ENCODE results near the gene PPP1R14D. TPM values are rescaled to one million over a fixed set of nuclear protein-coding genes. Genes with fewer than 3 reads are reported as not detected.

Gene PPP1R14D
- polyA plus RNA-seq, 3 donors = not detected

DNA sequence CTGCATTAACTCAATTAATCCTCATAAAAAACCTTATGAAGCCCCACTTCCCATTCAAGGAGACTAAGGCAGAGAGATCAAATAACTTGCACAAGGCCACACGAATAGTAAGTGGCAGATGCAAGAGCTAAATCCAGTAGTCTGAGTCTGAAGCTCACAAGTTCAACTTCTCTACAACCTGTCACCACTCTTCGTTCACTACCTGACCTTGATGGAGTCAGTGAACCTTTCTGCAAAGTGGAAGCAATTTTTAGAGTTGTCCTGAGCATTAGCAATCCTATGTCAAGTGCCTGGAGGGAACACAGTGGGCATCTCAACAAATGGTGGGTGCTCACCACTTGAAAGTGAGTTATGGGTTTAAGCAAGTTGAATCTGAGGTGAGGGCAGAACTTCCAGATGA, 13.2 kb upstream of the PPP1R14D start:
- DNase-seq = no peak
- Histone ChIP-seq H3K4me2 (replicated peaks; ENCODE audit: extremely low read depth, low read length, poor library complexity, severe bottlenecking) (no peak overlapping the region), H3K4me3 (replicated peaks in 1 of 3; ENCODE audit: low read depth in 2 of 3, low read length in 3 of 3) (no peak overlapping the region), H3K27ac (ENCODE audit: low read depth in 1 of 2, low read length in 2 of 2) (no peak overlapping the region), H4K20me1 (ENCODE audit: insufficient read depth, low read length) (no peaks in the 10 kb centered on the region), H3K9ac (ENCODE audit: insufficient read depth, low read length, poor library complexity, severe bottlenecking) (no peak overlapping the region), H3K79me2 (ENCODE audit: insufficient read depth, low read length) (no peaks in the 10 kb centered on the region), H3K36me3 (replicated peaks in 1 of 2; ENCODE audit: control insufficient read depth in 1 of 2, insufficient read depth in 2 of 2, low read length in 2 of 2) (no peaks in the 10 kb centered on the region), H3K27me3 (ENCODE audit: control insufficient read depth in 2 of 2, insufficient read depth in 2 of 2, low read length in 2 of 2) (peaks cover 6 to 17% of the 10 kb centered on the region in 2 donors), H3K9me3 (replicated peaks in 1 of 2; ENCODE audit: control insufficient read depth in 1 of 2, insufficient read depth in 1 of 2, low read length in 2 of 2) (peaks cover 0 to 2% of the 10 kb centered on the region in 2 donors), H2AFZ (ENCODE audit: insufficient read depth, low read depth, low read length, poor library complexity, severe bottlenecking) (no peak overlapping the region), H3K4me1 (ENCODE audit: control insufficient read depth in 1 of 2, insufficient read depth in 2 of 2, low read length in 2 of 2) (peaks cover 24 to 33% of the 10 kb centered on the region in 2 donors)
- Mint-ChIP-seq H3K9me3 (peaks cover 0 to 6% (median 2%) of the 10 kb centered on the region in 7 donors), H3K4me3 (no peak overlapping the region), H3K4me1 (peaks cover 24% of the 10 kb centered on the region), H3K27me3 (ENCODE audit: low read depth in 3 of 3) (peaks cover 12 to 37% (median 18%) of the 10 kb centered on the region in 3 donors), H3K27ac (no peak overlapping the region), H3K36me3 (peaks cover 0 to 7% of the 10 kb centered on the region in 2 donors)
- no CpG with 5 or more reads among the region's 2 CpGs for WGBS (ENCODE audit: insufficient coverage)
- TF ChIP-seq, protein P1, sequence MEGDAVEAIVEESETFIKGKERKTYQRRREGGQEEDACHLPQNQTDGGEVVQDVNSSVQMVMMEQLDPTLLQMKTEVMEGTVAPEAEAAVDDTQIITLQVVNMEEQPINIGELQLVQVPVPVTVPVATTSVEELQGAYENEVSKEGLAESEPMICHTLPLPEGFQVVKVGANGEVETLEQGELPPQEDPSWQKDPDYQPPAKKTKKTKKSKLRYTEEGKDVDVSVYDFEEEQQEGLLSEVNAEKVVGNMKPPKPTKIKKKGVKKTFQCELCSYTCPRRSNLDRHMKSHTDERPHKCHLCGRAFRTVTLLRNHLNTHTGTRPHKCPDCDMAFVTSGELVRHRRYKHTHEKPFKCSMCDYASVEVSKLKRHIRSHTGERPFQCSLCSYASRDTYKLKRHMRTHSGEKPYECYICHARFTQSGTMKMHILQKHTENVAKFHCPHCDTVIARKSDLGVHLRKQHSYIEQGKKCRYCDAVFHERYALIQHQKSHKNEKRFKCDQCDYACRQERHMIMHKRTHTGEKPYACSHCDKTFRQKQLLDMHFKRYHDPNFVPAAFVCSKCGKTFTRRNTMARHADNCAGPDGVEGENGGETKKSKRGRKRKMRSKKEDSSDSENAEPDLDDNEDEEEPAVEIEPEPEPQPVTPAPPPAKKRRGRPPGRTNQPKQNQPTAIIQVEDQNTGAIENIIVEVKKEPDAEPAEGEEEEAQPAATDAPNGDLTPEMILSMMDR (IDR thresholded peaks at IDR 0.05) = no peak
- intact Hi-C loops (cut with micrococcal nuclease) = no loop called here

DNA sequence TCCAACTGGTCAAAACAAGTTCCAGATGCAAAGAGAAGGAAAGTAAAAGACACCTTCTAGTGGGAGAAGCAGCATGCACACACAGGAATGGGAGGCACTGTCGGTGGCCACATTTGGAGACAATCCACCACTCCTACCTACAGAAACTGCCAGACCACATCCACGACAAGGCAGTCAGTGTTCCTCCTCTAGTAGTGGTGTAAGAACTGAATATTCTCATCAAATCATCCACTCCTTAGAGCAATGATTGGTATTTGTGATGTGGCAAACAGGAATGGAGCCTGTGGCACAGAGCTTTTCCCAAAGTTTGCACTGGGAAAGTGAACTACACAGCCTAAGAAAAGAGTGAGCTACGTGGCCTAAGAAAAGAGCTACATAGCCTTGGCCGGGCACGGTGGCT, 10.2 kb upstream of the PPP1R14D start:
- Mint-ChIP-seq H3K4me1 (peaks cover 4% of the 10 kb centered on the region), H3K27ac (no peak overlapping the region), H3K9me3 (peaks cover 0 to 5% (median 2%) of the 10 kb centered on the region in 7 donors), H3K36me3 (peaks cover 0 to 3% of the 10 kb centered on the region in 2 donors), H3K4me3 (no peak overlapping the region), H3K27me3 (ENCODE audit: low read depth in 3 of 3) (peaks cover 8 to 22% (median 12%) of the 10 kb centered on the region in 3 donors)
- no peaks in the 10 kb centered on the region for H3K36me3 ChIP-seq (replicated peaks in 1 of 2; ENCODE audit: control insufficient read depth in 1 of 2, insufficient read depth in 2 of 2, low read length in 2 of 2)
- H4K20me1 ChIP-seq (ENCODE audit: insufficient read depth, low read length) = no peaks in the 10 kb centered on the region
- H3K4me1 ChIP-seq (ENCODE audit: control insufficient read depth in 1 of 2, insufficient read depth in 2 of 2, low read length in 2 of 2) = peaks cover 0 to 3% of the 10 kb centered on the region in 2 donors
- H3K4me3 ChIP-seq (replicated peaks in 1 of 3; ENCODE audit: low read depth in 2 of 3, low read length in 3 of 3) = no peak overlapping the region
- no peak overlapping the region for H2AFZ ChIP-seq (ENCODE audit: insufficient read depth, low read depth, low read length, poor library complexity, severe bottlenecking)
- H3K4me2 ChIP-seq (replicated peaks; ENCODE audit: extremely low read depth, low read length, poor library complexity, severe bottlenecking) = no peak overlapping the region
- intact Hi-C loops (cut with micrococcal nuclease) = no loop called here
- no CpG with 5 or more reads among the region's 5 CpGs for WGBS (ENCODE audit: insufficient coverage)
- no peak overlapping the region for H3K9ac ChIP-seq (ENCODE audit: insufficient read depth, low read length, poor library complexity, severe bottlenecking)
- H3K27ac ChIP-seq (ENCODE audit: low read depth in 1 of 2, low read length in 2 of 2) = no peak overlapping the region
- no peak for DNase-seq
- TF ChIP-seq, protein P1 (IDR thresholded peaks at IDR 0.05) = no peak
- H3K79me2 ChIP-seq (ENCODE audit: insufficient read depth, low read length) = no peaks in the 10 kb centered on the region
- H3K9me3 ChIP-seq (replicated peaks in 1 of 2; ENCODE audit: control insufficient read depth in 1 of 2, insufficient read depth in 1 of 2, low read length in 2 of 2) = peaks cover 0 to 2% of the 10 kb centered on the region in 2 donors
- H3K27me3 ChIP-seq (ENCODE audit: control insufficient read depth in 2 of 2, insufficient read depth in 2 of 2, low read length in 2 of 2) = peaks cover 6 to 17% of the 10 kb centered on the region in 2 donors
